Iris pigment epithelial cell (primary cell): ENCODE results near the gene MAP2K3.
A peak's percentile ranks its signal among the peaks of the same experiment; 100 is the strongest.

Experiments used
- DNase-seq: peaks from one replicate; pipeline ENCODE4 v3.0.0-alpha.2; 2011; ENCODE audit warnings: low read depth

MAP2K3 gene

DNA sequence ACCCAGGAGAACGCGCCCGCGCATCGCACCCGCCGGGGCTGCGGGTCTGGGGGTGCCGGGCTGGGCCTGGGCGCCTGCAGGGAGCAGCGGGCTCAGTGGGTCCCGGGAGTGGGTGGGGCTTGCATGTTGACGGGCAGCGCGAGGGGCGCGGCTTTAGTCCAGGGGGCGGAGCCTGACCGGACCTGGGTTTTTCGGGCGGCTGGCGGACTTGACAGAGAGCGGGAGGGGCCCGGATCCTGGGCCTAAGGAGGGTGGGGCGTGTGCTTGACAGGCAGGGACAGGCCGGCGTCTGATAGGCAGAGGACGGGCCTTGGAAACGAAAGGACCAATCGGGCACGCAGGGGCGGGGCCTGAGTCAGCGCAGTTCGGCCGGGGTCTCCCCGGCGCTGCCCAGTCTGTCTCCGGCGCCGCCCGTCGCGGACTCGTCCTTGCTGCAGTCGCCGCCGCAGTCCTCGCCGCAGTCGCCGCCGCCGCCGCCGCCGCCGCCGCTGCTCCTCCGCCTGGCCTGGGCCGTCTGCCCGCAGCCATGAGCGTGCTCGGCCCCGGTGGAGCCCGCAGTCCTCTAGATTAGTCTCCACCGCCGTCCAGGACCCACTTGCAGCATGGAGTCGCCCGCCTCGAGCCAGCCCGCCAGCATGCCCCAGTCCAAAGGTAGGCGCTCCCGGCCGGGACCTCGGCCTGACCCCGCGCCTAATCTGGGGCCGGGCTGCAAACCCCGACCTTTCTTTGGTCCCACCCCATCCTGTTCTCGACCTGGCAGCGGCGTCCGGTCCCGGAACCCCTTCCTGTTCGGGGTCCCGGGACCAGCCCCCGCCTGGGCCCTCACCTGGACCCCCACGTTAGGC, at the start of gene MAP2K3:
Gene MAP2K3 (plus strand): TSS at position 393 of the 845 bp plus-strand sequence. CDS start 210 bp downstream, at position 603.
- peak; percentile 100 for DNase-seq

DNA sequence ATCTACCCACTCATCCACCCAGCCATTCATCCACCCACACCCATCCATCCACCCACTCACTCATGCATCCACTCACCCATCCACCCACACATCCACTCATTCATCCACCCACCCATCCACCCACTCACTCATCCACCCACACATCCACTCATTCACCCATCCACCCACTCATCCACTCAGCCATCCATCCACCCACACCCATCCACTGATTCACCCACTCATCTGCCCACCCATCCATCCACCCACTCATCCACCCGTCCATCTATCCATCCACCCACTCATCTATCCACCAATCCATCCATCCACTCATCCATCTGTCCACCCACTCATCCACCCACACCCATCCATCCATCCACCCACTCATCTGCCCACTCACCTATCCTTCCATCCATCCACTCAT, 48.6 kb upstream of the MAP2K3 start:
- no peak for DNase-seq

DNA sequence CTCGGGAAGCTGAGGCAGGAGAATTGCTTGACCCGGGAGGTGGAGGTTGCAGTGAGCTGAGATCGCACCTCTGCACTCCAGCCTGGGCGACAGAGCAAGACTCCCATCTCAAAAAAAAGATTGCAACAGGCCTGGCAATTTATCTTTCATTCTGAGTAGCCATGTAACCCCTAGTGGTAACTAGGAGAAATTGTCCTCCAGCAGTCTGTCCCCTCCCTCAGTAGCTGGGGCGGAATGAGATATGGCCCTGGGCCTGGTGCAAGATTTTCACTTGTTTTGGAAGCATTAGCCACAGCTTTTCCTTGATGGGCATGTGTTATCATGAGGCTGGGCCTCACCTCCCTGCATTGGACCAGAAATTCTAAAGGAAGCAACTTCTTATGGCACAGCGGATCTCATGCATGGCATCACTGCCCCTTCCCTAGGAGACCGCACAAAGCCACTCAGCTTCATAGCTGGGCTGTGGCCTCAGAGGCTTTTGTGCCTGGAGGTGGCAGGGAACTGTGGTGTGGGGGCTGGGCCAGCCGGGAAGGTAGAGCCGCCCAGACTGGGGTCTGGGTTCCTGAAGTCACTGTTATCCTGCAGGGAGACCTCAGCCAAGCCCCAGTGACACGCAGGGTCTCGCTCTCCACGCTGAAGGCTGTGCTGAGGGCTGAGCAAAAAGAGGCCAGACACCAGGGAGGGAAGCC, 44.7 kb upstream of the MAP2K3 start:
- peak; percentile 43 for DNase-seq

DNA sequence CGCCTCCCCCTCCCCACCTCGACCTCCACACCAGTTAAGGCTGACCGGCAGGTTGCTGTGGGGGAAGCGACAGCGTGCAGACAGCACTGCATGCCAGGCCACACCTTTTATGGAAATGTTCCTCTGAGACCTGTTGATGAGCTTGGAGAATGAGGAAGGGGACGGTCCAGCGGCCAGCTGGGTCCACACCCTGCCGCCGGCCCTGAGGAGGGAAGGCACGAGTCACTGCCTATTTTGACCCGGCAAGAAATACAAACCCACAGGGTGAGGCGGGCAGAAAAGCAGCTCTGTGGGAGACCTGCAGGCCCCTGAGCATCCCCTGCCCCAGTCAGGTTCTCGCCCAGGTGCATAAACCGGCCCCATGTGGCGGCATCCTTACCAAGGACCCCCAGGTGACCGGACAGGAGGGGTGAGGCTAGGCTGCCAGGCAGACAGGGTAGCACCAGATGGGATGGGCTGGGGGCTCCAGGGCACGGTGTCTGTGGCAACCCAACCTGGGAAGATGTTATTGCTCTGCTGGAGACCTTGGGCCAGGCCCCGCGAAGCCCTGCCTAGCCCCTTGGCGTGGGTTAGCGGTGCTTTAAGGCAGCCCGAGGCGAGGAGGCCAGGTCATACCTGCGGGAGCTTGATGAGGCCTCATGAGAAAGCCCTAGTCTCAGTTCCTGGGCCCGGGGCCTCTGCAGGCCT, 44.0 kb upstream of the MAP2K3 start:
- no peak for DNase-seq

DNA sequence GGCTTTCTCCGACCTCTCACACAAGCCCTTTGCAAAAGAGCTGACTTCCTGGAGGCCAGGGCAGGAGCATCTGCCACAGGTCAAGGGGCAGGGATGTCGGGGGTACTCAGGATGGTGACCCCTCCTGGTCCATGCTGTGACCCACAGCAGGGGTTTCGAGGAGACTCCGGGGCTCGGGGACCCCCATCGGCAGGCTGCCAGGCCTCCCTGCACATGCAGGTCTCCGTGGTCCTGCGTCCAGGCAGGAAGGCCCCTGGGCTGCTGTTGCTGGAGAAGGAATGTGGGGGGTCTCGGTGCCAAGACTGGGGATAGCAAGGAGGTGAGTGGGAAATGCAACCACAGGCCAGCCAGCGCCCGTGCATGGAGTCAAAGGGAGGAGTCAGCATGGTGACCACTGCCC, 42.9 kb upstream of the MAP2K3 start:
- no peak for DNase-seq

DNA sequence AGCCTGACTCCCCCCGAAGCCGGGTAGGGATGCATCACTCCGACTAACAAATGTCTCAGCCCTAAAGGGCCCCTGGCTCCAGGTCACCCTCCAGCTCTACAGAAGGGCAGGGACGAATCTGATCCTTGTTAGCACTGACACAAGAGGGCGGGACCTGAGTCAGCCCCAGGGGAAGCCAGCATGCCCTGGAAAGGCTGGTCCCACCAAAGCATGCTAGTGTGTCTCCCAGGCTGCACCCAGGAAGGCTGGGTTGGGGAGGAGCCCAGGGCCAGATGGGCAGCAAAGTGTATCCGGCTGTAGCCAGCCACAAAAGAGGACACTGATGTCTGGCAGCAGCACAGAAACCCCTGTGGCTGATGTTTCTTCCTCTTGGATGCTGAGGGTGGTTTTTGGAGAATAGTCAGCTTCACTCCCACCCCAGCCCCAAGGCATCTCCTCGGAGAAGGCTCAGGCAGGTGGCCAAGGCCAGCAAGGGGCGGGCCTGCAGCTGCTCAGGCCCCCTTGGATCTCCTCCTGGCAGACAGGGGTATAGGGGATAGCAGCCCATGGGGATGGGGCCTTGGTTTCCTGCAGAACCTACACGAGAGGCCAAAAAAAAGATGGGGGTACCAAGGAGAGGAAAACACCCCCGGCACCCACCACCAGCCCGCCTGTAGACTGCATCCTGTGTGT, 42.3 kb upstream of the MAP2K3 start:
- DNase-seq: no peak

DNA sequence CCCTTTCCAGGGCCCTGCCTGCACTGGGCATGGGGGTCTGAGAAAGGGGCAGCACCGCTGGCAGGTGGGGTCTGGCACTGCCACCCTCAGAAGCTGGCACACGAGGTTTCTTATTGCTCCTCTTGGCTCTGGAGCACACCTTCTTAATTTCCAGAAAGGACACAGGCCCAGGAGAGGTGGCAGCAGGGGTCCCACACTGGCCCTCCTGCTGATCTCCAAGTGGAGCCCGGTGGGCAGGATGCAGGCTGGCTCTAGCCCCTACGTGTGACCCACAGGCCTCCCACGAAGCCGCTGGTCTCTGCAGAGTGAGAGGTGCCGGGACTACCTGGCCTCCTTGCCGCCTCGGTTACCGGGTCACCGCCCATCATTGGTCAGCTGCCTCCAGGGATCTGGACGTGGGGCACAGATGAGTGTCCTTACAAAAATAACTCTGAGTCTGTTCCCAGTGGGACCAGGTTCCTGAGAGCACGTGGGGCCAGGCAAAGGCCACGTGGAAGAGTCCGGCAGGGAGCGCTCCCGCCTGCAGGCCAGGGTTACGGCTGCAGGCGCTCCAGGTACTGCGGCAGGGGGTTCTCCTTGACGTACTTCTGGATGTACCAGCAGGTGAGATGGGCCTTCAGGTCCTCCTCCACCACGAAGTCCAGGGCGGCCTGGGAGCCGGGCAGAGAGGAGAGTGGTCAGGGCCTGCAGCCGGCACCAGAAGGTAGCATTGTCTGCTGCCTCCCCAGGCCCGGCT, 41.6 kb upstream of the MAP2K3 start:
- DNase-seq: no peak

DNA sequence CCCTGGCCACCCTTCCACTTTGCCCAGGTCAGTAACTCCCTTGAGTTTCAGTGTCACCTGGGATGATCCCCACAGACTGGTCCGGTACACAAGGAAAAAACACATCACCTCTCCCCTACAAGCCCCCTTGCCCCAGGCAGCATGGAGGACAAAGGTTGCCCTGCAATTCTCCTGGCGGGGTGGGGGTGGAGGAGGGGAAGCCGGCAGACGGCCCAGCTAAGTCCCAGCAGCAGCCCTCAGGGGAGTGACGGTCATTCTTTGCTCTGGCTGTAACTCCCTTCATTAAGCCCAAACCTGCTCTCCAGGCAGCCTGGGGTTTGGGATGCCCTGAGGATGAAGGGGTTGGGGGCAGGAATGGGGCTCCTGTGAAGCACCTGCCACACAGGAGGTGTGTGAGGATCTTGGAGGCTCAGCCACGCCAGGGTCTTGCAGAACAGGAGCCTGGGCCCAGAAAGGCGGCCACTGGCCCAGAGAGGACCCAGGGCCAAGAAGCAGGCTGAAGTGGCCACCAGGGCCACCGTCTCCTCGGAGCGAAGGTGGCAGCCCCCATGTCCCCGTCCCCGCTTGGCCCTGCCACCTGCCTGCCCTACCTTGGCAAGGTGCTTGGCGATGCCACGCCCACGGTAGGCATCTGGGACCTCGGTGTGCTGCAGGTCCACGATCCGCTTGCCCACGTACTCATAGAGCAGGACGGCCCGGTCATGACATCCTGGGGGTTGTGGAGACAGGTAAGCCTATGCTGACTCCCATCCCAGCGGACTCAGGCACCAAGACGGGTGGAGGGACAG, 40.8 kb upstream of the MAP2K3 start:
- DNase-seq: no peak

DNA sequence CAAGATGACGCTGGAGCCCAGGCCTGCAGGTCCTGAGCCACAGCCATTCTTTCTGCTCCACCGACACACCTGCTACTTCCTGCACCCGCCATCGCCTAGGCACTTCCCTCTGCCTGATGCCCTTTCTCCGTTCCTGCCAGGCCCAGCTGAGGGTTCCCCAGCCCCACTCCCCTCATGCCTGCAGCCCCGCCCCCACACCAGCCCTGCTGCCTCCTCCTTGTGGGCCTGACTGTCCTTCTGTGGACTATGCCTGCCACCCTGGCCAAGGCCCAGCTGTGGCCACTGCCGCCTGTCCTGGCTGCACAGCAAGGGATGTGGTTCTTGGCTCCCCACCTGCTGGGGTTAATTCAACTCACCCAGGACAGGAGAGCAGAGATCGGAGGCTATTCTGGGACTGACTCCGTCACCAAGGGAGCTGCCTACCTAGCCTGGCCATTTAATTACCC, 38.8 kb upstream of the MAP2K3 start:
- DNase-seq: no peak

DNA sequence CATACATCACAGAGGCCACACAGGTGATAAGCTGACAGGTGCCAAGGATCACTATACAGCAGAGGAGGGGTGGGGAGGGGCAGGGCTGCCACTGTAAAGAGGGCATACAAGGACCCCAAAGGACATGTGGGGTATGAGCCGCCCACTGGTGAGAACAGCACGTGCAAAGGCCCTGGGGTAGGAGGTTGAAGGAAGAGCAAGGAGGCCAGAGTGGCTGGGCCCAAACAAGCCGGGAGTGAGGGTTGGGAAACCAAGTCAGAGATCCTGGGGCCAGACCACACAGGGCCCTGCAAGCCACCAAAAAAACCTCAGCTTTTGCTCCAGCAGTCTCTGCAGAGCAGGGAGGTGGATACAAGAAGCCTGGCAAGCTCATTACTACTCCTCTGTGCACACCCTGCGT, 37.8 kb upstream of the MAP2K3 start:
- DNase-seq: no peak

DNA sequence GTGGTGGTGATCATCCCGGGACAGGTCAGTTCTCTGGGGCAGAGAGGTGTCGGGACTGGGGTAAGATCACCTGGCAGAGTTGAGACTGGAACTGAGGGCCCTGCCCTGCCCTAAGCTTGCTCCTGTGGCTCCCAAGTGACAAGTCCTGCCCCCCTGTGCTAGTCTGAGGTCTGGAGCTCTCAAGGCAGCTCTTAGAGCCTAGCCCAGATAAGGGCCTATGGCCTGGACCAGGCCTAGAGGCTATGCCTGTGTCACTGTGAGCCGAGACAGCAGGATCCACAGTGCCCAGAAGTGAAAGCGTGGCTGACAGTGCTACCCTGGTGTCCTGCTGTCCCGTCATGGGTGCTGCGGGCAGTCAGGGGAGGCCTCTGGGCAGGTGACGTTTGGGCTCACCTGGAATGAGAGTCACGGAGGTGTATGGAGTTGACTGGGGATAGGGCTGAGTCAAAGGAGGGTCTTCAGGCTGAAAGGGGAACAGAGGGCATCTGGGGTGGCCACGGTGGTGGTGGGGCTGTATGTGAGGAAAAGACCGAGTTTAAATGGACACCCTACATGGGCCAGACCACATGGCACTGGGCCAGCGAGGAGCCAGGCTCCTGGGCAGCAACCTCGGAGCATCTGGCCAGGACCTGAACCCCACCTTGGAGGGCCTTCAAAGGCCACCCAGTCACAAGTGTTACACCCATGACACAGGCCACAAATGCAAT, 36.8 kb upstream of the MAP2K3 start:
- no peak for DNase-seq

DNA sequence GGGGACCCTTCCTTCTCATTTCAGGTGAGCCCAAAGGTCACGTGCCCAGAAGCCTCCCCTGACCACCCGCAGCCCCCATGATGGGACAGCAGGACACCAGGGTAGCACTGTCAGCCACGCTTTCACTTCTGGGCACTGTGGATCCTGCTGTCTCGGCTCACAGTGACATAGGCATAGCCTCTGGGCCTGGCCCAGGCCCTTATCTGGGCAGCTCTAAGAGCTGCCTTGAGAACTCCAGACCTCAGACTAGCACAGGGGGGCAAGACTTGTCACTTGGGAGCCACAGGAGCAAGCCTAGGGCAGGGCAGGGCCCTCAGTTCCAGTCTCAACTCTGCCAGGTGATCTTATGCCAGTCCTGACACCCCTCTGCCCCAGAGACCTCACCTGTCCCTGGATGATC, 36.0 kb upstream of the MAP2K3 start:
- no peak for DNase-seq

DNA sequence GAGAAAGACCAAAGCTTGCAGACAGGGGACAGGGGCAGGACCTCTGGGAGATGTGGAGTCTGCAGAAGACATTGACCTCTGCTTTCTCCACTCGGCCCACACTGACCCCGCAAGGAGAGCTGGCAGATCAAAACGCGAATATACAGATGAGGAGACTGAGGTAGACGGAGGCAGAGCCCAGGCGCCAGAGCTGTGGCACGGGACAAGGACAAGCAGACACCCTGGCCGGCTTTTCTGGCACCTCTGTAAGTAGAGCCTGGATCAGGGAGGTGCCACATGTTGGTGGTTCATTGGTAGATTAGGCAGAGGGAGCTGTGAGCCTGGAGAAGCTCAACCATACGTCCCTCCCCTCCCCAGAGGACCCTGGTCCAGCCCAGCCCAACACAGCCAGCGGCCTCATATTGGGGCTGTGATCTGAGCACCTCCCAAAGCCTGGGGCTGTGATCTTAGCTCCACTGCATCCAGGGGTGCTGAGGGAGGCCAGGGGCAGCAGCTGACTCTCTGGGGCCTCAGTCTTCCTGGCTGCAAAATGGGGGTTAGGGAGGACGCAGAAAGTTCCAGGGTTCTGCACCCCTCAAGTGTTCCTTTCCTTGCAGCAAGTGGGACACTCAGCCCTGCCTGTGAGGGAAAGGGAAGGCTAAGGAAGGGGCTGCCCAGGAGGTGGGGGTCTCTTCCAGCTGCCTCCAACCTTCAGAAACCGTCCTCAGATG, 35.3 kb upstream of the MAP2K3 start:
- DNase-seq: no peak

DNA sequence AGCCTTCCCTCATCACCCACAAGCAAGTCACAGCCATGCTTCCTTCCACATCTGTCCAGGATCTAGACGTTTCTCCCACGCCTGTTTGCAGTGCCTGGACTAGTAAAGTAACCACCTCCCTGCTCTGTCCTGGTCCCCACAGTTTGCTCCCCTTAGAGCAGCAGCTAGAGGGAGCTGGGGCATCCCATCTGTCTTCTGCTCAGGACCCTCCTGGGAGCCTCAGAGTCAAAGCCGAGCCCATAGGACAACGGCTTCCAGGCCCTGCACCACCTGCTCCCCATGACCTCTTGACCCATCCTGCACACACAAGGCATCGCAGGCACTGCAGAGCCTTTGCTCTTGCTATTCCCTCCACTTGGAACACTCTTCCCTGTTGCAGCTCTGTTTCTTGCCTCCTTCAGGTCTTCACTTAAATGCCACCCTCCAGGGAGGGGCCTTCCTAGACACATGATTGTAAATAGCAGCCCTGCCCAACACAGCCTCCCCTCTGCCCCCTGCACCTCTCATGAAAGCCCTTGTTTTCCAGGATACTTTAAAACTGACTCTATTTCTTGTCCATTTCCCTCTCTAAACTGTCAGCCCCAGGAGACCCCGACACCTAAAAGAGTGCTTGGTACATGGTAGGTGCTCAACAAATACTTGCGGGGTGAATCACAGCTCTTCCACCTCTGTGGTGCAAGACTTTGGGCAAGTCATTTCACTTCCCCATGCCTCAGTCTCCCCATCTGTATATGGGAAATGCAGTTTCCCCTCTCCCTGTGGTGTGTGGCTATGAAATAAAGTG, 34.4 kb upstream of the MAP2K3 start:
- no peak for DNase-seq

DNA sequence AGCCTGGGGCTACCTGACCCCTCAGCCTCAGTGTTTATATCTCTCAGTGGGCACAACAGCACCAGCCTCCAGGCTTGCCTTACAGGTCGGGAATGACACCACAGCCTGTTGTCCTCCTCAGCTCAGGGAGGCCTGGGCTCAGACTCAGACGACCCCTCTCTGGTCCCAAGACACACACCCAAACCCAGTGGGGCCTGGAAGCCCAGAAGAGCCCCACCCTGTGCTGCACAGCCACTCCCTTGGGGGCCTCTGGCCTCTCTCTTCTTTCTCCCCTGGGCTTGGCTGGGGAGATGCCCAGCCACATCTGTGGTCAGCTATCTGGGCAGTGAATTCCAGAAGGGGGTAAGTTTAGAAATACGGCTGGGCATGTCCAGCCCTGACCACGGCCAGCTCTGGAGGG, 33.7 kb upstream of the MAP2K3 start:
- no peak for DNase-seq

DNA sequence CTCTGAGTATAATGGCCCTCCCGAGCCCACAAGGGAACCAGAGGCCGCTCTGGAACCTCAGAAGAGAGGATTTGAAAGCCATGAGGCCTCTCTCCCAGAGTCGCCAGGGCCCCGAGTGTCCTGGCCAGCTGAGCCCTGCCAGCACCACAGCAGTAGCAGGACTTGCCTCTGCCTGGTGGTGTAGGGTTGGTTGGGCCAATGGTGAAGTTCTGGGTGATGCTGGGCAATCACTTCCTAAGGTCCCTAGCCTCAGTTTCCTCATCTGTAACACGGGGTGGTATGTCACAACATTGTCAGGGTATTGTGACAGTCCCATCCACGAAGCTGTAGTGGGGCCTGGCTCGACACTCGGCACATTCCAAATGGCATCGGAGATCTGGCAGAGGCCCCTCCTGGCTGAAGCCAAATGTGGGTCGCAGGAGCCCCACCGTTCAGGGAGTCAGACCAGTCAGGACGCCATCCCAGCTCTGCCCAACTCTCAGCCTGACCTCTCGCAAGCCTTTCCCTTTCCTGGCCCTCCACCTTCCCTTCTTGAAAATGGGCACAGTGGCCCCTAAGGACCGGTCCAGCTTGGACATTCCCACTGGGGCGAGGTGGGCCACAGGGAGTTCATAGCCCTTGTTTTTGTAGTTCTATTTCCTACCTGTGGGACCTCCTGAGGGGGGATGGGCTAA, 33.0 kb upstream of the MAP2K3 start:
- DNase-seq: no peak

DNA sequence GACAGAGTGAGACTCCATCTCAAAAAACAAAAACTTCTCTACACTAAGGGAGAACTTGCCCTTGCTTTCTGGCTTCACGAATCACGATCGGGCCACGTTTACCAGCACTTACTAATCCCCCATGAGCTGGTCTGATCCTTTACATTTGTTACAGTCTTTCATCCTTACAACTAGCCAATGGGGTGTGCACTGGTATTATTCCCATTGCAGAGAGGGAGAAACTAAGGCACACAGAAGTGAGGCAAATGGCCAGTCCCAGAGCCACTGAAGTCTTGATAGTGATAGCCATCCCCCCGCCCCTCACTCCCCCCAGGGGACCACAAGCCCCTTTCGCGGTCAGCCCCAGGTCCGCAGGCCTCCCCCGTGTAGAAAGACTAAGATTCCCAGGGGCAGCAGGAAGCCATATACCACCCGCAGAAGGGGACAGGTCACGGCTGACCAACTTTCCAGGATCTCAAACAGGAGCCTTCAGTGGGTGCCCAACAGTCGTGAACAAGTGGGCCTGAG, 32.2 kb upstream of the MAP2K3 start:
- DNase-seq: no peak
